IMR-90 (cell line): ENCODE measurements around the gene MAP4.

ENCODE experiments used
- CTCF ChIP-seq: conservative IDR thresholded peaks from 2 replicates; pipeline ENCODE4 v1.5.1; 2012; ENCODE audit warnings: mild to moderate bottlenecking, low read depth, low read length, improper control_type of control experiment
- MAFK ChIP-seq: IDR thresholded peaks from 2 replicates; pipeline ENCODE4 v1.6.1; 2012; ENCODE audit warnings: low read depth, low read length, improper control_type of control experiment
- MXI1 ChIP-seq: IDR thresholded peaks from 2 replicates; pipeline ENCODE4 v1.6.1; 2012; ENCODE audit warnings: low read depth, mild to moderate bottlenecking, low read length, moderate library complexity, borderline replicate concordance
- NFE2L2 ChIP-seq: fragments of 150-350 bp; IDR thresholded peaks from 2 replicates; pipeline ENCODE4 v1.6.1; 2016; ENCODE audit warnings: low read depth, mild to moderate bottlenecking, low read length
- POLR2A ChIP-seq: IDR thresholded peaks from 2 replicates; pipeline ENCODE4 v1.6.1; 2012; ENCODE audit warnings: mild to moderate bottlenecking, low read depth, low read length
- USF2 ChIP-seq: fragments of 150-350 bp; IDR thresholded peaks from 2 replicates; pipeline ENCODE4 v1.6.1; 2017; ENCODE audit warnings: mild to moderate bottlenecking, antibody characterized with exemption, low read length, low read depth

GRCh38 chr3:47846186-47846879 lies 169.9 kb downstream of the MAP4 start:
- TF ChIP-seq CTCF (no peak), NFE2L2 (no peak), MAFK (no peak), MXI1 (no peak), POLR2A (no peak), USF2 (no peak)
